ENCODE results near the gene SMG9.

DNA sequence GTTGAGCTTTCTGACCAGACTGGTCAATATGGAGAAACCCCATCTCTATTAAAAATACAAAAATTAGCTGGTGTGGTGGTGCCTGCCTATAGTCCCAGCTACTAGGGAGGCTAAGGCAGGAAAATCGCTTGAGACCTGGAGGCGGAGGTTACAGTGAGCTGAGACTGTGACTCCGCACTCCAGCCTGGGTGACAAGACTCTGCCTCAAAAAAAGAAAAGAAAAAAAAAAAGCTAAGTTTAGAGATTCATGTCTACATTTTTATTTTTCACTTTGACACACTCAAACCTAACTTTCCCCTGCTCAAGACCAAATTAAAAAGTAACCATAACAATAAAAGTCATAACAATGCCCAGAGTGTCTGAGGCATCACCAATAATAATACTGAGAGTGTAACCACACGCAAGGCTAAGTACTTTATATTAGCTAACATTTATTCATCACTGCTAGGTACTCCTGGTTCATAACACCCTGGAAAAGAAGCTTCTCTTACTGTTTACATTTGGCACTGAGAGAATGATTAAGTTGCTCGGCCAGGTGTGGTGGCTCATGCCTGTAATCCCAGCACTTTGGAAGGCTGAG, 33.2 kb downstream of the SMG9 start:
- TF ChIP-seq, protein P1, sequence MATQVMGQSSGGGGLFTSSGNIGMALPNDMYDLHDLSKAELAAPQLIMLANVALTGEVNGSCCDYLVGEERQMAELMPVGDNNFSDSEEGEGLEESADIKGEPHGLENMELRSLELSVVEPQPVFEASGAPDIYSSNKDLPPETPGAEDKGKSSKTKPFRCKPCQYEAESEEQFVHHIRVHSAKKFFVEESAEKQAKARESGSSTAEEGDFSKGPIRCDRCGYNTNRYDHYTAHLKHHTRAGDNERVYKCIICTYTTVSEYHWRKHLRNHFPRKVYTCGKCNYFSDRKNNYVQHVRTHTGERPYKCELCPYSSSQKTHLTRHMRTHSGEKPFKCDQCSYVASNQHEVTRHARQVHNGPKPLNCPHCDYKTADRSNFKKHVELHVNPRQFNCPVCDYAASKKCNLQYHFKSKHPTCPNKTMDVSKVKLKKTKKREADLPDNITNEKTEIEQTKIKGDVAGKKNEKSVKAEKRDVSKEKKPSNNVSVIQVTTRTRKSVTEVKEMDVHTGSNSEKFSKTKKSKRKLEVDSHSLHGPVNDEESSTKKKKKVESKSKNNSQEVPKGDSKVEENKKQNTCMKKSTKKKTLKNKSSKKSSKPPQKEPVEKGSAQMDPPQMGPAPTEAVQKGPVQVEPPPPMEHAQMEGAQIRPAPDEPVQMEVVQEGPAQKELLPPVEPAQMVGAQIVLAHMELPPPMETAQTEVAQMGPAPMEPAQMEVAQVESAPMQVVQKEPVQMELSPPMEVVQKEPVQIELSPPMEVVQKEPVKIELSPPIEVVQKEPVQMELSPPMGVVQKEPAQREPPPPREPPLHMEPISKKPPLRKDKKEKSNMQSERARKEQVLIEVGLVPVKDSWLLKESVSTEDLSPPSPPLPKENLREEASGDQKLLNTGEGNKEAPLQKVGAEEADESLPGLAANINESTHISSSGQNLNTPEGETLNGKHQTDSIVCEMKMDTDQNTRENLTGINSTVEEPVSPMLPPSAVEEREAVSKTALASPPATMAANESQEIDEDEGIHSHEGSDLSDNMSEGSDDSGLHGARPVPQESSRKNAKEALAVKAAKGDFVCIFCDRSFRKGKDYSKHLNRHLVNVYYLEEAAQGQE (IDR thresholded peaks at IDR 0.05) = no peak
- TF ChIP-seq, protein P2, sequence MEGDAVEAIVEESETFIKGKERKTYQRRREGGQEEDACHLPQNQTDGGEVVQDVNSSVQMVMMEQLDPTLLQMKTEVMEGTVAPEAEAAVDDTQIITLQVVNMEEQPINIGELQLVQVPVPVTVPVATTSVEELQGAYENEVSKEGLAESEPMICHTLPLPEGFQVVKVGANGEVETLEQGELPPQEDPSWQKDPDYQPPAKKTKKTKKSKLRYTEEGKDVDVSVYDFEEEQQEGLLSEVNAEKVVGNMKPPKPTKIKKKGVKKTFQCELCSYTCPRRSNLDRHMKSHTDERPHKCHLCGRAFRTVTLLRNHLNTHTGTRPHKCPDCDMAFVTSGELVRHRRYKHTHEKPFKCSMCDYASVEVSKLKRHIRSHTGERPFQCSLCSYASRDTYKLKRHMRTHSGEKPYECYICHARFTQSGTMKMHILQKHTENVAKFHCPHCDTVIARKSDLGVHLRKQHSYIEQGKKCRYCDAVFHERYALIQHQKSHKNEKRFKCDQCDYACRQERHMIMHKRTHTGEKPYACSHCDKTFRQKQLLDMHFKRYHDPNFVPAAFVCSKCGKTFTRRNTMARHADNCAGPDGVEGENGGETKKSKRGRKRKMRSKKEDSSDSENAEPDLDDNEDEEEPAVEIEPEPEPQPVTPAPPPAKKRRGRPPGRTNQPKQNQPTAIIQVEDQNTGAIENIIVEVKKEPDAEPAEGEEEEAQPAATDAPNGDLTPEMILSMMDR (IDR thresholded peaks at IDR 0.05; ENCODE audit: low read depth, low read length, missing input control) = no peak
- TF ChIP-seq RAD21 (IDR thresholded peaks at IDR 0.05) = no peak
- no peak for TF ChIP-seq FOXA1 (IDR thresholded peaks at IDR 0.05)
- TF ChIP-seq GABPA (IDR thresholded peaks at IDR 0.05 in 1 of 2, conservative IDR thresholded peaks at IDR 0.05 in 1 of 2) = no peak
- no peak for TF ChIP-seq MAX (IDR thresholded peaks at IDR 0.05)
- no peak for TF ChIP-seq HNF4A (conservative IDR thresholded peaks at IDR 0.05)
- TF ChIP-seq NR2F2 (IDR thresholded peaks at IDR 0.05) = no peak
- no peak for TF ChIP-seq EGR1 (IDR thresholded peaks at IDR 0.05; ENCODE audit: low read depth in 2 of 2)
